GM10847 (cell line): ENCODE measurements around the gene KCNK1.

Experiments
- POLR2A ChIP-seq: IDR thresholded peaks from 2 replicates; pipeline ENCODE4 v1.6.1; 2011; ENCODE audit not compliant: insufficient read length; ENCODE audit errors: extremely low read depth

The KCNK1 gene

GRCh38 chr1:233621923-233622322 is 8.0 kb downstream of the KCNK1 start:
- TF ChIP-seq POLR2A = no peak

GRCh38 chr1:233624289-233624688 is 10.4 kb downstream of the KCNK1 start:
- no peak for TF ChIP-seq POLR2A

GRCh38 chr1:233625087-233625486 is 11.2 kb downstream of the KCNK1 start:
- TF ChIP-seq POLR2A = no peak

GRCh38 chr1:233625510-233625981 is 11.6 kb downstream of the KCNK1 start:
- TF ChIP-seq POLR2A = no peak

GRCh38 chr1:233627376-233627775 is 13.5 kb downstream of the KCNK1 start:
- no peak for TF ChIP-seq POLR2A

- no peak for TF ChIP-seq POLR2A
Observed at GRCh38 chr1:233627823-233628222, 13.9 kb downstream of the KCNK1 start.

- no peak for TF ChIP-seq POLR2A
Observed at GRCh38 chr1:233629305-233629935, 15.5 kb downstream of the KCNK1 start.

GRCh38 chr1:233631810-233632405 is 18.0 kb downstream of the KCNK1 start:
- TF ChIP-seq POLR2A = no peak

GRCh38 chr1:233632436-233632835 is 18.5 kb downstream of the KCNK1 start:
- TF ChIP-seq POLR2A = no peak

- TF ChIP-seq POLR2A = no peak
Observed at GRCh38 chr1:233635765-233636502, 22.0 kb downstream of the KCNK1 start.

- no peak for TF ChIP-seq POLR2A
Observed at GRCh38 chr1:233636503-233636877, 22.6 kb downstream of the KCNK1 start.

- TF ChIP-seq POLR2A = no peak
Observed at GRCh38 chr1:233638513-233638912, 24.6 kb downstream of the KCNK1 start.

GRCh38 chr1:233639611-233640010 is 25.7 kb downstream of the KCNK1 start:
- TF ChIP-seq POLR2A = no peak

GRCh38 chr1:233640179-233640578 is 26.3 kb downstream of the KCNK1 start:
- no peak for TF ChIP-seq POLR2A

GRCh38 chr1:233641029-233641428 is 27.1 kb downstream of the KCNK1 start:
- no peak for TF ChIP-seq POLR2A

GRCh38 chr1:233647073-233647472 is 33.2 kb downstream of the KCNK1 start:
- no peak for TF ChIP-seq POLR2A
